HCT116 (cell line): Measurements from ENCODE around the gene MRPL44. TPM values are rescaled to one million over a fixed set of nuclear protein-coding genes. Genes with fewer than 3 reads are reported as not detected.

ENCODE experiments used
- ATAC-seq: fragments of 200-7000 bp; cut with Tn5 transposase; 2 replicates; pipeline ENCODE4 v1.9.1; 2020; ENCODE audit warnings: mild to moderate bottlenecking, moderate library complexity
- BruUV-seq: library from RNA; stranded (reverse); fragments of 400-500 nt; replicated peaks from 2 replicates; lab custom pipeline; 2021; lab: Mats Ljungman, UMichigan
- CTCF ChIA-PET: fragments of 300-600 bp; sonication (Branson Sonifier 250); formaldehyde crosslinking; loops from one replicate; lab custom pipeline; 2021; ENCODE audit warnings: antibody characterized with exemption; lab: Charles Lee
- POLR2A ChIA-PET: fragments of 300-600, 350-600 bp; sonication (Branson Sonifier 250); formaldehyde crosslinking; loops from one replicate; lab custom pipeline; 2021; ENCODE audit warnings: antibody characterized with exemption; lab: Charles Lee
- RAD21 ChIA-PET, 2 experiments: fragments of 300-600 bp; sonication (Branson Sonifier 250); formaldehyde crosslinking; loops; one replicate each; lab custom pipeline; 2023; ENCODE audit warnings: low total read pairs in 2 of 2; ENCODE audit not compliant: uncharacterized antibody in 2 of 2, unreplicated experiment in 2 of 2, low non-redundant PET in 1 of 2; lab: Charles Lee
- DNase-seq: peaks from one replicate; pipeline ENCODE4 v3.0.0-alpha.2; 2010; ENCODE audit warnings: low read depth, low spot score
- H2AFZ ChIP-seq: fragments of 200-600 bp; shearing (Covaris generic), sonication (generic); 2 replicates; pipeline ENCODE4 v1.6.1; 2017; ENCODE audit warnings: low read depth, mixed run types, mixed read lengths, antibody characterized with exemption, low read length; ENCODE audit not compliant: poor library complexity, severe bottlenecking
- H3K27ac ChIP-seq: 2 replicates; pipeline ENCODE4 v1.5.1; 2012; ENCODE audit warnings: low read depth, low read length
- H3K27me3 ChIP-seq: fragments of 200-600 bp; sonication (generic); 2 replicates; pipeline ENCODE4 v1.6.1; 2016; ENCODE audit warnings: mixed run types, low read length, mixed read lengths; ENCODE audit not compliant: insufficient read depth
- H3K36me3 ChIP-seq, 2 experiments: fragments of 200-500 bp in 1 of 2; fragments of 200-600 bp in 1 of 2; sonication (Bioruptor generic) in 1 of 2; sonication (generic) in 1 of 2; 2 replicates each; pipeline versions ENCODE4 v1.5.1 to v1.6.1; 2014 to 2016; ENCODE audit warnings: low read length in 2 of 2, inconsistent platforms in 1 of 2, mixed read lengths in 1 of 2, mixed run types in 1 of 2; ENCODE audit not compliant: insufficient read depth in 2 of 2, control insufficient read depth in 1 of 2
- H3K4me1 ChIP-seq, 2 experiments: fragments of 200-600 bp in 1 of 2; sonication (generic) in 1 of 2; 2 replicates each; pipeline versions ENCODE4 v1.5.1 to v1.6.1; 2012 to 2017; ENCODE audit warnings: low read length in 2 of 2, inconsistent platforms in 1 of 2, mild to moderate bottlenecking in 1 of 2, mixed read lengths in 1 of 2, mixed run types in 1 of 2, moderate library complexity in 1 of 2; ENCODE audit not compliant: insufficient read depth in 2 of 2, control insufficient read depth in 1 of 2
- H3K4me2 ChIP-seq: fragments of 200-600 bp; sonication (generic); 2 replicates; pipeline ENCODE4 v1.6.1; 2017; ENCODE audit warnings: mixed run types, low read length, mixed read lengths
- H3K4me3 ChIP-seq, 2 experiments: fragments of 200-600 bp in 1 of 2; sonication (generic) in 1 of 2; replicated peaks in 1 of 2; 2 replicates each; pipeline ENCODE4 v1.5.1; 2011 to 2016; ENCODE audit warnings: low read length in 2 of 2, control low read depth in 1 of 2, low read depth in 1 of 2, mild to moderate bottlenecking in 1 of 2, mixed read lengths in 1 of 2, mixed run types in 1 of 2
- H3K79me2 ChIP-seq: fragments of 200-600 bp; sonication (generic); 2 replicates; pipeline ENCODE4 v1.6.1; 2017; ENCODE audit warnings: mild to moderate bottlenecking, mixed run types, low read length, moderate library complexity, mixed read lengths; ENCODE audit not compliant: insufficient read depth
- H3K9ac ChIP-seq: fragments of 200-600 bp; sonication (generic); 2 replicates; pipeline ENCODE4 v1.6.1; 2016; ENCODE audit warnings: low read length, mixed read lengths
- H3K9me2 ChIP-seq: fragments of 200-600 bp; sonication (generic), shearing (Covaris generic); 2 replicates; pipeline ENCODE4 v1.6.1; 2017; ENCODE audit warnings: mixed run types, mild to moderate bottlenecking, moderate library complexity; ENCODE audit not compliant: insufficient read depth
- H3K9me3 ChIP-seq, 2 experiments: fragments of 200-500 bp in 1 of 2; fragments of 200-600 bp in 1 of 2; sonication (Bioruptor generic) in 1 of 2; sonication (generic) in 1 of 2; 2 replicates each; pipeline ENCODE4 v1.6.1; 2014 to 2017; ENCODE audit warnings: low read length in 2 of 2, mixed read lengths in 2 of 2, inconsistent platforms in 1 of 2, low read depth in 1 of 2, mild to moderate bottlenecking in 1 of 2, mixed run types in 1 of 2, moderate library complexity in 1 of 2; ENCODE audit not compliant: control insufficient read depth in 1 of 2, insufficient read depth in 1 of 2
- H4K20me1 ChIP-seq: fragments of 200-600 bp; sonication (generic), shearing (Covaris generic); 2 replicates; pipeline ENCODE4 v1.6.1; 2017; ENCODE audit warnings: mixed run types, mild to moderate bottlenecking, moderate library complexity; ENCODE audit not compliant: insufficient read depth
- CEBPB ChIP-seq: IDR thresholded peaks from 2 replicates; pipeline ENCODE4 v1.6.1; 2012; ENCODE audit warnings: low read depth
- EZH2 ChIP-seq: fragments of 200-600 bp; sonication (generic); IDR thresholded peaks from 2 replicates; pipeline ENCODE4 v1.6.1; 2017; ENCODE audit warnings: antibody characterized with exemption, mixed run types
- SIN3A ChIP-seq: IDR thresholded peaks from 2 replicates; pipeline ENCODE4 v1.6.1; 2012; ENCODE audit warnings: low read depth
- SRF ChIP-seq: IDR thresholded peaks from 2 replicates; pipeline ENCODE4 v1.6.1; 2012; ENCODE audit warnings: low read depth
- YY1 ChIP-seq: IDR thresholded peaks from 2 replicates; pipeline ENCODE4 v1.6.1; 2011; ENCODE audit warnings: low read length, low read depth, moderate library complexity, mild to moderate bottlenecking; ENCODE audit not compliant: insufficient replicate concordance; ENCODE audit errors: extremely low read depth
- ZBTB33 ChIP-seq: IDR thresholded peaks from 2 replicates; pipeline ENCODE4 v1.6.1; 2011; ENCODE audit warnings: mild to moderate bottlenecking, low read length, moderate library complexity; ENCODE audit not compliant: insufficient replicate concordance; ENCODE audit errors: extremely low read depth
- intact Hi-C: fragments of 100-400 bp; cut with micrococcal nuclease; formaldehyde crosslinking; loops from 2 replicates; pipeline ENCODE4 v1.10.0; 2022
- total RNA-seq: library from RNA; stranded (reverse); gene quantifications from one replicate; pipeline ENCODE4 v1.2.1, GENCODE V29; 2021; ENCODE audit not compliant: unreplicated experiment
- TF ChIP-seq, protein P1 (sequence below): IDR thresholded peaks from 2 replicates; pipeline ENCODE4 v1.6.1; 2012
- TF ChIP-seq, protein P2 (sequence below): IDR thresholded peaks from 2 replicates; pipeline ENCODE4 v1.6.1; 2012; ENCODE audit warnings: low read depth

MRPL44 gene
- total RNA-seq, 1 experiment from 2014 or later = 45.8 TPM

DNA sequence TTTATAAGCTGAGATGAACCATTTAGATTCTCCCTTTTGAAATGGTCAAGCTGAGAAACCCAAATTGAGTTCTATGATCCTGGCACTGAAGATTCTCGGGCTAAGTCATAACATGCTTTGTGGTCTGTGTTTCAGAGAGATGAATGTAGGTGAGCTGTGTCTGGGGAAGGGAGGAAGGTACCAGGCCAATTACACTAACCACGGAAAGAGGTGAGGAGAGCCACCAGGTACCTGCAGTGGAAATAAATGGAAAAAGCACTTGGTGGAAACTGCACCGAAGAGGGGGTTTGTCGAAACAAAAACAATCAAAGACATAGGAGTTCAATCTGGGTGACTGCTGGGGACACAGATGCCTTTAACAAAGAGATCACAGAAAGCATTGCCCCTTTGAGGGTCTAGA is 963 bp upstream of the MRPL44 start:
- no peaks in the 10 kb centered on the region for H3K9me3 ChIP-seq
- H3K4me1 ChIP-seq = peaks cover 15 to 21% of the 10 kb centered on the region in 2 experiments
- DNase-seq (no peak), ATAC-seq (no peak)
- BruUV-seq = no TSS peak
- peak overlapping the region; percentile 88; the same call in 1 of the 2 replicates for H3K9ac ChIP-seq
- TF ChIP-seq YY1 = no peak
- TF ChIP-seq EZH2 = no peak
- TF ChIP-seq SRF = no peak
- TF ChIP-seq, protein P1, sequence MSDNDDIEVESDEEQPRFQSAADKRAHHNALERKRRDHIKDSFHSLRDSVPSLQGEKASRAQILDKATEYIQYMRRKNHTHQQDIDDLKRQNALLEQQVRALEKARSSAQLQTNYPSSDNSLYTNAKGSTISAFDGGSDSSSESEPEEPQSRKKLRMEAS = no peak
- TF ChIP-seq ZBTB33 = no peak
- no peak for TF ChIP-seq CEBPB
- no peak for TF ChIP-seq SIN3A
- TF ChIP-seq, protein P2, sequence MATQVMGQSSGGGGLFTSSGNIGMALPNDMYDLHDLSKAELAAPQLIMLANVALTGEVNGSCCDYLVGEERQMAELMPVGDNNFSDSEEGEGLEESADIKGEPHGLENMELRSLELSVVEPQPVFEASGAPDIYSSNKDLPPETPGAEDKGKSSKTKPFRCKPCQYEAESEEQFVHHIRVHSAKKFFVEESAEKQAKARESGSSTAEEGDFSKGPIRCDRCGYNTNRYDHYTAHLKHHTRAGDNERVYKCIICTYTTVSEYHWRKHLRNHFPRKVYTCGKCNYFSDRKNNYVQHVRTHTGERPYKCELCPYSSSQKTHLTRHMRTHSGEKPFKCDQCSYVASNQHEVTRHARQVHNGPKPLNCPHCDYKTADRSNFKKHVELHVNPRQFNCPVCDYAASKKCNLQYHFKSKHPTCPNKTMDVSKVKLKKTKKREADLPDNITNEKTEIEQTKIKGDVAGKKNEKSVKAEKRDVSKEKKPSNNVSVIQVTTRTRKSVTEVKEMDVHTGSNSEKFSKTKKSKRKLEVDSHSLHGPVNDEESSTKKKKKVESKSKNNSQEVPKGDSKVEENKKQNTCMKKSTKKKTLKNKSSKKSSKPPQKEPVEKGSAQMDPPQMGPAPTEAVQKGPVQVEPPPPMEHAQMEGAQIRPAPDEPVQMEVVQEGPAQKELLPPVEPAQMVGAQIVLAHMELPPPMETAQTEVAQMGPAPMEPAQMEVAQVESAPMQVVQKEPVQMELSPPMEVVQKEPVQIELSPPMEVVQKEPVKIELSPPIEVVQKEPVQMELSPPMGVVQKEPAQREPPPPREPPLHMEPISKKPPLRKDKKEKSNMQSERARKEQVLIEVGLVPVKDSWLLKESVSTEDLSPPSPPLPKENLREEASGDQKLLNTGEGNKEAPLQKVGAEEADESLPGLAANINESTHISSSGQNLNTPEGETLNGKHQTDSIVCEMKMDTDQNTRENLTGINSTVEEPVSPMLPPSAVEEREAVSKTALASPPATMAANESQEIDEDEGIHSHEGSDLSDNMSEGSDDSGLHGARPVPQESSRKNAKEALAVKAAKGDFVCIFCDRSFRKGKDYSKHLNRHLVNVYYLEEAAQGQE = no peak
- H3K9me2 ChIP-seq = no peaks in the 10 kb centered on the region
- H3K4me2 ChIP-seq = peak overlapping the region; percentile 90
- no peak overlapping the region for H3K4me3 ChIP-seq
- no peaks in the 10 kb centered on the region for H4K20me1 ChIP-seq
- H3K36me3 ChIP-seq = peaks cover 17% of the 10 kb centered on the region in 2 experiments; a peak in 3 of 4 replicates
- ChIA-PET RAD21 (no interaction called here), CTCF (no interaction called here), POLR2A (no interaction called here)
- H3K27me3 ChIP-seq = no peaks in the 10 kb centered on the region
- H3K27ac ChIP-seq = no peak overlapping the region
- no peak overlapping the region for H2AFZ ChIP-seq
- H3K79me2 ChIP-seq = peaks cover 41% of the 10 kb centered on the region
- intact Hi-C loops = no loop called here
